HG03175 (cell line): ENCODE results near the gene LTC4S.

Experiments
- ATAC-seq: cut with Tn5 transposase; IDR thresholded peaks from one replicate; pipeline ENCODE4 v1.9.1; 2021; ENCODE audit warnings: mild to moderate bottlenecking, moderate library complexity; ENCODE audit not compliant: unreplicated experiment

LTC4S gene

DNA sequence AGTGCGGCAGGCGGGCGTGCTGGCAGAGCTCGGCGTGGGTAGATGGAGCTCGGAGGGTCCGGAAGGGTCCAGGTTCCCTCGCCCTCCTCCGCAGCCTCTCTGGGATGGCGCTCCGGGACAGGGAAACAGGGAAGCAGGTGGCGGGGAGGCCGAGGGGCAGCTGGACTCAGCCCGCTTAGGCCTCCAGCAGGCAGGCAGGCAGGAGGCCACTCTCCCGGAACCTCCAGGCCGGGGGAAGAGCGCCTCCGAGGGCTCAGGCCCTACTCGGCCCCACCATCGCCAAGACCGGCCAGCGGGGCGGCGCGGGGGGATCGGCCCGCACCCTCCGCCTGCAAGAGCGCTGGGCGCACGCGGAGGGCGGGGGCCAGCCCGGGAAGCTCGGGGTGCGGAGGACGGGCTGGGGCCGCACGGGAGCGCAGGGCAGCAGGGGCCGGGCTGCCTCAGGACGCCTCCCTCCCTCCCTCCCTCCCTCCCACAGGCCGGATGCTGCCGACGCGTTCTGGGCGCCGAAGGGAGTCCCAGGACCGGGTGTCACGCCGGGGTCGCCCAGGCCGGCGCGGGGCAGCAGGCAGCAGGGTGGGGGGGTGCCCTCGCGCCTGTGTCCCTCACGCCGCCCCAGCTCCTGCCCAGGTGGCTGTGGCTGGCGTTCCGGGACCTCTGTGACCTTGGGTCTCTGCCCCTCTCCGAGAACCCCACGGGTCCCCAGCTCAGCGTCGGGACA lies 11.9 kb downstream of the LTC4S start:
- ATAC-seq, result peak; percentile 31

DNA sequence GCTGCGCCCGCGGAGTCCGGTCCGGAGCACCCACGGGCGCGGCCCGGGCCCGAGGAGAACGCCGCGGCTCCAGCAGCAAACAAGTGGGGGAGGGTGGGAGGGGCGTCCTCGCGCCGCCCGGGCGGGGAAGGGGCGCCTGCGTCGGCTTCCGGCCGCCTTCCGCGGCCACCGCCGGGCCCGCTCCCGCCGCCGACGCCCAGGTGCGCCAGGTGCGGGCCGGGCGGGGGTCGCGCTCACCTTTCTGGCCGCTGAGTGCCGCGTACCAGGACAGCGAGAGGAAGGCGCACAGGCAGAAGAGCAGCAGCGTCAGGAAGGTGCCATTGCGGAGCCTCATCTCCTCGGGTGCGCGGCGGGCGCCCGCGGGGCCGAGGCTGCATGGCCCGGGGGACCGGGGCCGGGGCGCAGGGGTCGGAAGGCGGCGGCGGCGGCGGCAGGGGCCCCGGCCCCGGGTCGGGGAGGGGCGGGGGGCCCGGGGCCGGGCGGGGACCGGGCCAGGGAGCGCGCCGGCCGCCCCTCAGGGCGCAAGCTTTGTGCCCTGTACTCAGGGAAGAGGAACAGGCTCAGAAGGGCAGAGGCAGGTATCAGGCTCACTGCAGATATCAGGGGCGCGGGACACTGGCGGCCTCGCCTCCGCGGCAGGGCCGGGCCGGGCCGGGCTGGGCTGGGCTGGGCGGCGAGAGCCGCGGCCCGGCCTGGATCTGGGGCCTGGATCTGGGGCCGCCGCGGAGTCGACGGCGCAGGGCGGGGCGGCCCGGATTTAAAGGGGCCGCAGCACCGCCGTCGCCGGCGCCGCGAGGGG lies 12.7 kb downstream of the LTC4S start, which contains the start of gene MGAT4B:
TSS of gene MGAT4B (minus strand) at position 617 of the 799 bp plus-strand sequence. CDS start at position 334, 283 bp downstream.
- peak; percentile 72 for ATAC-seq

DNA sequence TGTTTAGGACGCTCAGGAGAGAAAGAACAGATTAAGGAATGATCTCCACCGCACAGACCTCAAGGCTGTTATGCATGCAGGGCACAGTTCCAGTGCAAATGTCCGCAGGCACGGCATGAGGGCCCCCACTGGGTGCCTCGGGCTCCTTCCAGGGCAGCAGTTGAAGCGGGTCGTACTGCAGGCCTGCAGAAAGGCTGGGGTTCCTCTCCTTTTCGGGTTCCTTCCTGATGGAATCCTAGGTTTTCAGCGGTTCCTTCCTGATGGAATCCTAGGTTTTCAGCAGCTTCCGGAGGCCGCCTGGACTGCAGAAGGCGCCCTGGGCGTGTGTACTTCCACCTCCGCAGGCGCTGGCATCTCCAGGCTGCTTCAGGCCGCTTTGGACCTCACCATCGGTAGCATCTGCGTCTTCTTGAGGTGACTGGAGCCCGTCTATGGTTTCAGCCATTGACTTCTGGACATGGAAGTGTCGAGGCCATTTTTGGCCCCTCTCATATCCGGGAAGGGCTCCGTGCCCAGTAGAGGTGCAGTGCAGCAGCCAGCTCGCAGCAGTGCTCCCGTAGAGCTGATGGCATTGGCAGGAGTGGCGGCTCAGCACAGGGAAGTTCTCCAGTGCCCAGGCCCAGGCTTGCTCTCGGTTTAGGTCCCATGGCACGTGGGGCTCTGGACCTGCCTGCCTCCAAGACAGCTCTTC lies 18.5 kb downstream of the LTC4S start:
- ATAC-seq, result no peak

DNA sequence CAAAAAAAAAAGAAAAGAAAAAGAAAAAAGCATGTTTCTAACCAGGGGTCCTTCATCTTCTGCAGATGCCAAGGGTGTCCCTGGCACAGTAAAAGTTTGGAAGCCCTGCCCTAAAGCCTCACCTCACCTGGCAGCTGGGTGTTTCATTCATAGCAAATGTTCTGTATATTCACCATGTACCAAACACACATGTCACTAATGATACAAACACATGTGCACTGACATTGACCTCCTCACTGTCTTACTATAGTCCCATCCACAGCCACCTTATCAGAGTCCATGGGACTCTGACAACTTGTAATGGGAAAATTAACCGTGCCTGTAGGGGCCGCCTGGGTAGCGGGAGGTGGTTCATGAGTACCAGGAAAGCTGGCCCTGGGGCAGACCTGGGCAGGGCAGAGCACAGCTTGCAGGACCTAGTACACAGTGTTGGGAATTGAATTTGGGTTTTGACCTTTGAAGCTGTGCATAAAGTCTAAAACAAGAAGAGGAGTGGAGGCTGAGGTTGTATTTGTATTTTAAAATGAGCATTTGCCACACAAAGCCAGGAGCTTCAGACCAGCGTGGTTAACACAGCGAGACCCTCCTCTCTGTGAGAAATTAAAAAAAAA lies 19.3 kb downstream of the LTC4S start:
- no peak for ATAC-seq

DNA sequence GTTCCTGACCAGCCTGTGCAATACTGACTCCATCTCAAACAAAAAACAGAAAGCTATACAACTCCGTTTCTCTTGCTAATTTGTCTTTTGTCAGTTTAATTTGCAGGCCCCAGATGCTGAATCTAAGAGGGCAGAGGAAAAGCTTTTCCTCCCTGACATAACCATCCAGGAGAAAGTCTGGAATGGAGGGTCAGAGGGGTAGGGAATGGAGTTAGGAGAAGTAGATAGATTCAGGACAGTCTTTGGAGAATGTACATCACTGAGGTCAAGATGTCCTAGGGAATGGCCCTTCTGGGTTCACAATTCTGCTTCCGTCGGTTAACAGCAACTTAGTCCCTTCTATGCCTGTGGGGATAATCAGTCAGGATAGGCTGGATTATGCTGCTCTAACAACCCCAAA lies 20.3 kb downstream of the LTC4S start:
- no peak for ATAC-seq

DNA sequence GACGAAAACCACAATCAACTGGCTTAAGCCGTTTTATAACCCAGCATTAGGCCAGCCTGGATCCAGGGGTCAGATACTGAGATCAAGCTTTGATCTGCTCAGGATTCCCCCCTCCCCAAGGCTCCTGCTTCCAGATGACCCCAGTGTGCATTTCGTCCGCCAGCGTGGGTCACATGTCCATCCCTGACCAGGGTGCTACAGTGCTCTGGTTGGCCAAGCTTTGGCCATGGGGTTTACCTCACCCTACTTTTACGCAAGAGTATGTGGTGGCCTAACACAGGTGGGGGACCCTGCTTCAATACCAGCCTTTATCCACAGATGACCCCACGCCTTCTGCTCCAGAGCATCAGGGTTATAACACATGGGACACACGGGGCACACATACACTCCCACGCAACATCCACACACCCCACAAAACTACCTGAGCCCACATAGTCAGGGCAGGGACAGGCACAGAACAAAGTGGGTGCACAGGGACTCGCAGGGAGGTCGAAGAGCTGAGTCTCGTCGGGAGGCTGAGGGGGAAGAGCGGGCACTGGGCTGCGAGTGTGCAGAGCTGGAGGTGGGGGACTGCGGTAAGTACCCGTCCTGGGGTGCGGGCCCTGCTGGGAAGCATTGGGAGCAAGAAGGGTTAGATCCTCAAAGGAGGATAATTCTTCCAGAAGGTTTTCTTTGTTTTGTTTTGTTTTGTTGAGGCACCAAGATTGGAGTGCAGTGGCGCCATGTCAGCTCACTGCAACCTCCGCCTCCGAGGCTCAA lies 21.9 kb downstream of the LTC4S start:
- ATAC-seq, result no peak

DNA sequence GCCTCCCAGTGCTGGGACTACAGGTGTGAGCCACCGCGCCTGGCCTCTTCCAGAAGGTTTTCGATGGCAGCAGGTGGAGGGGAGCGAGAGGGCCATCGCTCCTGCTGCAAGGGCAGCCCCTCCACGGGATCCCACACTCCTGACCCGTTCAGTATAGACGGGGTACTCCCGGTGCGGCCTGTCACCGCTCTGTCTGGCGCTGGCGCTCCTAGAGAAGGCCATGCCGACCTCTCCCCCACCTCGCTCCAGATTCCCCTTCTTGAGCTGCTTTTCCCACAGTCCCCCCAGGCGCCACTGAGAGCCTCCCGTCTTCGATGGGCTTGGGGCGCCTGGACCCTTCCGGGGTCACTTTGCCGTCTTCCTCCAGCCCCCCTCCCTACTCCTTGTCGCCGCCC lies 22.6 kb downstream of the LTC4S start:
- ATAC-seq, result no peak

DNA sequence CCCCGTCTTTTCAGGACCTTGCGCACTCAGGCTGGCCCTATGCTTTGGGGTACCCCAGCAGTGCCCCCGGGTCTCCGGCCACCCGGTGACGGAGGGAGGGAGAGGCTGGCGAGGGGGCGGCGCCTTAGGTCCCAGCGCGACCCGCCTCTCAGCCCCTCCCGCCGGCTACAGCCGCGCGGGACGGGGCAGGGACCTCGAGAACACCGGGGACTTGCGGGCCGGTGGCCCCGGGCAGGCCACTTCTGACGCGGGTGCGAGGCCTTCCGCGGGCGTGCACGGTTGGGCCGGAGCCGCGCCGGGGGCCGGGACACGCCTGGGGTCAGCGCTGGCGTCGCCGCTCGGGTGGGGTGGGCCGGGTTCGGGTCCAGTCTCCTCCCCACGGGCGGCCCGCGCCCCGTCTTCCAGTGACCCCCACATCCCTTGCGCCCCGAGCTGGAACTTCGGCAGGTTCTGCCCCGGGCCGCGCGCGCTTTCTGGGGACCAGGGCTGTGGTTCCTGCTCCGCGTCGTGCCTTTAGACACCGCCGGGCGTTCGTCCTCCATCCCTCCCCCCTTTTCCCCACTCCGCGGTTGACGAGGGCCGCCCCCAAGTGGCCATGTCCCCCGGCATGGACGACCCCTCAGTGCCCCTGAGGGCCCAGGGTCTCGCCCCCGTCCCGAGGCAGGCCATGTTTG lies 23.1 kb downstream of the LTC4S start:
- ATAC-seq, result no peak

DNA sequence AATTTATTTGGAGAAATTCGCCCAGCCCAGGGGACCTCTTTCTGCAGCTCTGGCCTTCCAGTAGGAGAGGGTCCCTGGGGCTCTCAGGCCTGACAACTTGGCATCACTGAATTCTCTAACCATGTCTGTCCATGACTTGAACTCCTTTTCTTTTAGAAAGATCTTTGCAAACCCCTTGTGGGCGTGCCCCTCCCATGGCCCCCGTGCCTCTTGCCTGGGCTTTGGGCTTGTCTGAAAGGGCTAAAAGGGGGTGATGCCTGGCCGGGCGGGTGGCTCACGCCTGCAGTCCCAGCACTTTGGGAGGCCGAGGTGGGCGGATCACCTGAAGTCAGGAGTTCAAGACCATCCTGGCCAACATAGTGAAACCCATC lies 23.7 kb downstream of the LTC4S start:
- no peak for ATAC-seq

DNA sequence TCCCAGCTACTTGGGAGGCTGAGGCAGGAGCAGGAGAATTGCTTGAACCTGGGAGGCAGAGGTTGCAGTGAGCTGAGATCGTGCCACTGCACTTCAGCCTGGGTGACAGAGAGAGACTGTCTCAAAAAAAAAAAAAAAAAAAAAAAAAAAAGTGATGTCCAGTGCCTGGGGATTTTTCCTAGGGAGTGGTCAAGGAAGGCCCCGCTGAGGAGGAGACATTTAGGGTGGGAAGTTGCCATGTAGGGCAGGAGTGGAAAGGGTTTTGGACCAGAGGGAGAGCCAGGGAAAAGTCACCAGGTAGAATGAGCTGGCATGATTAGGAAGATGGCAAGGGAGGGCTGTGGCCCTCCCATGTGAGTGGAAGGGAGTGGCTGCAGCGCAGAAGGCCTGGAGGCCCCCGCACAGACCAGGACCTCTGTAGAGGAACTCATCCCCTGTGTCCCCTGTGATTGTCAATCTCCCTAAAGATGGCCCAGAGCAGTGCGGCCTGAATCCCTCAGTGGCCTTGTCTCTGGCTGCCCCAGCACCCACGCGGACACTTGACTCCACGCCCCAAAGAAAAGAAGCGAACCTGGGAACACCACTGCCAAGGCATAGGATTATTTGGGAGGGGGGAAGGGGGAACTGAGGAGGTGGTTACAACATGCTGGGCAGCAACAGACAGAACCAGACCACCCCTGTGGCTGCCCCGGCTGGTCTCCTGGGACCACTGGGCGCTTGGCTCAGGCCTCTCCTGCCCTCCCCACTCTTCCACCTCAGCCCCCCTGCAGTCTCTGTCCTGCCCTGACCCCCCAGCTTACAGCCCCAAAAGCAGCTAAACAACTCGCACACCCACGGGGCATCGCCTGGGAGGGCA lies 24.3 kb downstream of the LTC4S start:
- no peak for ATAC-seq

DNA sequence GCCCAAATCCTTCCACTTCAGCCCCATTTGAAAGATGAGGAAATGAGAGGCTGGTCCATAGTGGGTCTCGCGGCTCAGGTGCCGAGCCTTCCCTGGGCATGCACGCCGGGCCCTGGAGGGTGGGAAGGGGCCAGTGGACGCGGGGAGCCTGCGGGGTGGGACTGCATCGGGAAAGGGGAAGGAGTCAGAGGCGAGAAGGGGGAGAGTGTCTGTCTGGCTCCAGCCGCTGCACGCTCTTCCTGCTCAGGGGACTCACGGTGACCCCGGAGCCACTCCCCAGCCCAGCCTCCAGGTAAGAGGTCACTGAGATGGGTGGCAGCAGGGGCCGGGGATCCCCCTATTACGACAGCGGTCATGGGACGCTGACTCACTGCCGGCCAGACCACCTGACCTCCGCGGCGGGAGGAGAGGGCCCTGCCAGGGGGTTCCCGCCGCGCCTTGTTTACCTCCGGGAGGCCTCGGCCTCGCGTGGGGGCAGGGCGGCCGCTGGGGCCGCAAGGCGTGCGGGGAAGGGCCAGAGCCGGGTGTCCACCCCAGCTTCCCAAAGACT lies 25.0 kb downstream of the LTC4S start:
- ATAC-seq, result peak; percentile 61

DNA sequence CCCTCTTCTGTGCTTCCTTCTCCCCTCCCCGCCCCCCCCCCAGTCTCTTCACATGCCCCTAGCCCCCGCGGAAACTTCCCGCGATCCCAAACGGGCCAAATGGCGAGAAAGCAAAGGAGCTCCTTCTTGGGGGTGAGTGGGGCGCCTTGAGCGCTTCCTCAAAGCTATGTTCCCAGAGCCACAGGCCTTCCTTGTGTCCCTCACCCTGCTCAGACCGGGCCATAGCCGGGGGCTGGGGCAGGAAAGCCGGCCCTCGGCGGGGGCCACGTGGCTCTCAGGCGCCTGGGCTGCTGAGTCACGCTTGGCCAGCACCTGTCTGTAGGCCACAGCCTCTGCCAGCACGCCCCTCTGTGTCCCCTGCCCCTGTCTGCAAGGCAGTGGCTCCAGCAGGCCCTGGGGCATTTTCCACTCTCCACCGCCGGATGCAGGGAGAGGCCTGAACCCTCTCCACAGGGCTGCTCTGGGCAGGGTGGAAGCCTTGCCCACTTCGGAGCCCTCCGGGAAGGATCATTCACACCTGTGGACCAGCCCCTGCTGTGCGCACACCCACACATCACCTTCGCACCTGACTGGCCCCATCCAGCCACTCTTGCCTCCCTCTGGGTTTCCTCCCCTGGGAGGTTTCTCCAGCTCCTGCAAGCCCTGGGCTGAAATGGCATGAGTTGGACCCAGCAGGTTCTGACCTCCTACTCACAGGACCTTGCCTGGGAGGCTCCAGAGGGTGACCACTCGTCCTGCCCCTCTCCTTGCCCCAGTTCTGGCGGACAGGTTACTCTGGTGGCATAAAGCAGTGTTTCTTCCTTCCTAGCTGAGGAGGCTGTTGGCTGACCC lies 25.7 kb downstream of the LTC4S start:
- peak; percentile 22 for ATAC-seq

DNA sequence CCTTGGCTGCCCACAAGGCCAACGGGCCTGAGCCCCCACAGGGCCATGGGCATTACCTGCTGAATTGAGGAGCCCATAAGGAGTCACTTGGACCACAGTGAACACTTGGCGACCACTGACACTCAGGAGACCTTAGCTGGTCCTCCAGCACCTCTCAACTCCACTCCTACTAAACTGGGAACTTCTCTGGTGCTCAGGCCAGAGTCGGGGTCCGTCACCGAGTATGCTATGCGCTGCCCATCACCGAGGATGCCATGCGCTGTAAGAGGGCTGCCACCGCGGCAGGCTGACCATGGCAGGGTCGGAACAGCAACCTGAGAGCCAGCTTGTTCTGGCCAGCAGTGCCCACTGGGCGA lies 26.3 kb downstream of the LTC4S start:
- ATAC-seq, result no peak

DNA sequence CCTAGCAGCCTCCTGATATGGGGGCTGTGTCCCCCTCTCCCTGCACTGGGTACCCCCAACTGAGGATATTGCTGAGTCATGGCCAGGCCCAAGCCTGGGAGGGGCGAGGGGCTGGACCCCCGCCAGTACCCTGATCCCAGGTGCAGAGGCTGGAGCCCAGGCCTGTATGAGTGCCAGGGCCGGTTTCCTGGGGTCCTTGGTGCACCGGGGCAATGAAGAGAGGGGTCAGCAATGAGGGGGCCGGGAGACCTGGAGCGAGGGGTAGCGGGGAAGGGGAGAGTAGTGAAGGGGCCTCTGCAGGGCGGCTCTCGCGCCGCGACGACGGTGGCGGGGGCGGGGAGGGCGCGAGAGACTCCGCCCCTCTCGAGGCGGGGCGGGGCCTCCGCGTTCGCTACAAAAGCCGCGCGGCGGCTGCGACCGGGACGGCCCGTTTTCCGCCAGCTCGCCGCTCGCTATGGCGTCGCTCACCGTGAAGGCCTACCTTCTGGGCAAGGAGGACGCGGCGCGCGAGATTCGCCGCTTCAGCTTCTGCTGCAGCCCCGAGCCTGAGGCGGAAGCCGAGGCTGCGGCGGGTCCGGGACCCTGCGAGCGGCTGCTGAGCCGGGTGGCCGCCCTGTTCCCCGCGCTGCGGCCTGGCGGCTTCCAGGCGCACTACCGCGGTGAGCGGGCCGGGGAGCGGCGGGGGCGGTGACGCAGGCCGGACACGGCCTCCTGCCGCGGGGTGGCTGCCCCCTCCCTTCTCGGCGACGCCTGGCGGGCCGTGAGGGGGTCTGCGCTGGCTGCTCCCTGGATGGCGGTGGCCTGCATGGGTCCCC lies 26.9 kb downstream of the LTC4S start, which contains the start of gene SQSTM1:
TSS of gene SQSTM1 (plus strand) at position 423 of the 815 bp plus-strand sequence. CDS start at position 455, 32 bp downstream.
- ATAC-seq, result peak; percentile 37

DNA sequence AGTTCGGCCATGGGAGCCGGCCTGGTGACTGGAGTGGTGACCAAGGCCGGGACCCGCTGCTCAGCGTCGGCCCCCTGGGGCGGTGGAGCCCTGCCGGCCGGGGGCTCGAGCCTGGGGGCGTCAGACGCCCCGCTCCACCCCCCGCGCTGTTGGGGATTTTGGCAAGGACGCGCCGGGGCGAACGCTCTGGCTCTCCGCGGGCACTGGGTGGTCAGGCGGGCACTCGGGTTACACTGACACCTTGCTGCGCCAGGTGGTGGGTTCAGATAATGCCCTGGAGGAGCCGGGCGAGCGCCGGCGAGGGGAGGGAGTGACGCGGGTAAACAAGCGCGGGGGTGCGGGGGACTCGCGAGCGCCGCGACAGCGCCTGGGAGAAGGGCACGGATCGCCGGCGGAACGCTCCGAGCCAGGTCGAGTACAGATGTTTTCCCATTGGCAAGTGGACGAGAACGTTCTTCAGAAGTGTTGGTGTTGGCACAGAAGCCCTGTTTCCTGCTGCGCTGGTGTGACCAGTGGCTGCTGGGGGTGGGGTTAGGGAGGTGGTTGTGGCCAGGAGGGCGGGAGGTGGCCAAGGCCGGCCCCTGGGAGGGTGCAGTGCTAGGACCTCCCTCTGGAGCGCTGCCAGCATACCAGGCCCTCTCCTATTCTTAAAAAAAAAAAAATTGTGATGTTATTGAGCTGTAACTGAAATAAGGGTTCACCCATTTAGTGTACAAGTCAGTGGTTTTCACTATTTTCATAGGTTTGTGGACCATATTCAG lies 27.7 kb downstream of the LTC4S start:
- peak; percentile 52 for ATAC-seq

DNA sequence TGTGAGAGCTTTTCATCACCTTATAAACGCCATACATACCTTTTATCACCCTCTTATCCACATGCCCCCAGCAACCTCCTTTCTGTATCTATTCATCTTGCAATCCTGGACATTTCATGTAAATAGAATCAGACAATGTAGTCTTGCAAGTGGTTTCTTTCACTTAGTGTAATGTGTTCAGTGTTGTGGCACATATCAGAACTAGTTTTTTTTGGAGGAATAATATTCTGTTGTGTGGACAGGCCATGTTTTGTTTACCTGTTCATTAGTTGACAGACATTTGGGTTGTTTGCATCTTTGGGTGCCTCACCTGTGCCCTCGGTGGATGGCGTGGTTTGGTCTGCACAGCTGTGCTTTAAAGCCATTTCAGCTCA lies 28.3 kb downstream of the LTC4S start:
- ATAC-seq, result no peak
